ENCODE measurements around the gene ZNF750. TPM values are rescaled to one million over a fixed set of nuclear protein-coding genes. Genes with fewer than 3 reads are reported as not detected.

ZNF750 gene
- total and polyA plus RNA-seq, 3 donors from 2014 or later, result 0.21 to 0.63 (median 0.50) TPM

- H3K4me1 ChIP-seq, result peaks cover 18% of the 10 kb centered on the region
Measured at GRCh38 chr17:82884341-82884969, 44.6 kb upstream of the ZNF750 start.

GRCh38 chr17:82883419-82884031 lies 43.7 kb upstream of the ZNF750 start:
- Histone ChIP-seq H3K27me3 (no peaks in the 10 kb centered on the region), H3K27ac (no peak overlapping the region), H3K9me3 (no peaks in the 10 kb centered on the region), H3K4me3 (no peak overlapping the region), H3K4me1 (peaks cover 20% of the 10 kb centered on the region), H3K36me3 (ENCODE audit: low read depth, missing control alignments) (no peaks in the 10 kb centered on the region)
- no peak for DNase-seq
- intact Hi-C loops (cut with DNase I; ENCODE audit: low total_unique reads), result no loop called here
- 90 to 95% methylated on average over 18 to 23 of the region's 23 CpGs for WGBS, 2 donors
- no peak for TF ChIP-seq CTCF (IDR thresholded peaks at IDR 0.05)
- no peak for TF ChIP-seq POLR2A (IDR thresholded peaks at IDR 0.05)

More at GRCh38 chr17:82884341-82884969, 44.6 kb upstream of the ZNF750 start:
- Histone ChIP-seq H3K4me3 (no peak overlapping the region), H3K27ac (no peak overlapping the region), H3K9me3 (no peaks in the 10 kb centered on the region), H3K27me3 (no peaks in the 10 kb centered on the region), H3K36me3 (ENCODE audit: low read depth, missing control alignments) (no peaks in the 10 kb centered on the region)
- intact Hi-C loops (cut with DNase I; ENCODE audit: low total_unique reads), result no loop called here
- no peak for DNase-seq
- TF ChIP-seq CTCF (IDR thresholded peaks at IDR 0.05), result no peak
- no peak for TF ChIP-seq POLR2A (IDR thresholded peaks at IDR 0.05)
- WGBS, 2 donors, result 83 to 85% methylated on average over 24 to 25 of the region's 25 CpGs

- DNase-seq, result no peak
- H3K27ac ChIP-seq, result no peak overlapping the region
- H3K4me1 ChIP-seq, result peaks cover 18% of the 10 kb centered on the region
- no peaks in the 10 kb centered on the region for H3K9me3 ChIP-seq
- no peak overlapping the region for H3K4me3 ChIP-seq
- H3K36me3 ChIP-seq (ENCODE audit: low read depth, missing control alignments), result no peaks in the 10 kb centered on the region
- TF ChIP-seq POLR2A (IDR thresholded peaks at IDR 0.05), result no peak
- no peak for TF ChIP-seq CTCF (IDR thresholded peaks at IDR 0.05)
- no peaks in the 10 kb centered on the region for H3K27me3 ChIP-seq
- 85 to 92% methylated on average over 39 of the region's 39 CpGs for WGBS, 2 donors
- intact Hi-C loops (cut with DNase I; ENCODE audit: low total_unique reads), result no loop called here
Measured at GRCh38 chr17:82882715-82883418, 43.0 kb upstream of the ZNF750 start.

- Histone ChIP-seq H3K27me3 (no peaks in the 10 kb centered on the region), H3K9me3 (no peaks in the 10 kb centered on the region), H3K27ac (peak overlapping the region in 1 of 2 donors; percentile 24), H3K4me1 (peaks cover 22% of the 10 kb centered on the region), H3K4me3 (no peak overlapping the region), H3K36me3 (ENCODE audit: low read depth, missing control alignments) (no peaks in the 10 kb centered on the region)
- 82 to 85% methylated on average over 17 of the region's 17 CpGs for WGBS, 2 donors
- DNase-seq, result peak; percentile 80
- intact Hi-C loops (cut with DNase I; ENCODE audit: low total_unique reads), result no loop called here
- no peak for TF ChIP-seq CTCF (IDR thresholded peaks at IDR 0.05)
- no peak for TF ChIP-seq POLR2A (IDR thresholded peaks at IDR 0.05)
Measured at GRCh38 chr17:82881900-82882714, 42.3 kb upstream of the ZNF750 start.
